Left lung (tissue), 10 donors: ENCODE results near the gene USP24. TPM values are rescaled to one million over a fixed set of nuclear protein-coding genes. Genes with fewer than 3 reads are reported as not detected.

Source experiments
- ATAC-seq: fragments of 200-7000 bp; cut with Tn5 transposase; one replicate; pipeline ENCODE4 v1.9.1; 2020; ENCODE audit warnings: moderate library complexity
- DNase-seq, 4 donors: peaks; one replicate each; pipeline ENCODE4 v3.0.0-alpha.2; 2013 to 2020
- H3K27ac ChIP-seq, 2 donors: fragments of 200-600 bp; sonication (generic) in 1 of 2; one replicate each; pipeline versions ENCODE4 v1.5.0 to v1.8.0; 2020 to 2021
- H3K27me3 ChIP-seq, 2 donors: fragments of 200-600 bp; sonication (generic) in 1 of 2; one replicate each; pipeline versions ENCODE4 v1.5.0 to v1.8.0; 2020 to 2021
- H3K36me3 ChIP-seq, 2 donors: fragments of 200-600 bp; sonication (generic) in 1 of 2; one replicate each; pipeline versions ENCODE4 v1.5.0 to v1.8.0; 2020 to 2021
- H3K4me1 ChIP-seq, 2 donors: fragments of 200-600 bp; one replicate each; pipeline ENCODE4 v1.8.0; 2021
- H3K4me3 ChIP-seq, 2 donors: fragments of 200-600 bp; sonication (generic) in 1 of 2; one replicate each; pipeline versions ENCODE4 v1.5.0 to v1.8.0; 2020 to 2021; ENCODE audit warnings: mild to moderate bottlenecking in 1 of 2
- H3K9me3 ChIP-seq, 2 donors: fragments of 200-600 bp; sonication (generic) in 1 of 2; one replicate each; pipeline versions ENCODE4 v1.5.0 to v1.8.0; 2020 to 2021
- intact Hi-C, 2 donors: fragments of 100-400 bp; cut with DNase I; formaldehyde crosslinking; loops; one replicate each; pipeline versions ENCODE4 v1.11.2 to v1.14.2; 2022
- polyA plus RNA-seq, 6 donors: library from polyadenylated mRNA; unstranded; fragments of 120-200 nt; gene quantifications; one replicate each; pipeline ENCODE4 v1.2.1, GENCODE V29; 2013; ENCODE audit not compliant: insufficient read length in 6 of 6
- total RNA-seq, 2 donors: library from RNA; stranded (reverse); fragmentation: NEBNext Ultra II Directional; extraction: Animal tissue kit (Norgen Biotek cat#: 25700); gene quantifications; one replicate each; pipeline ENCODE4 v1.2.1, GENCODE V29; 2021
- TF ChIP-seq, protein P1 (sequence below), 2 donors: fragments of 200-600 bp; sonication (generic) in 1 of 2; IDR thresholded peaks; one replicate each; pipeline versions ENCODE4 v1.5.0 to v1.8.0; 2021; ENCODE audit warnings: antibody characterized with exemption in 2 of 2
- donor health status: DM: no; HTN: yes; CAD: no.
- donor health status: DM: no; HTN: no; CAD: no.

Gene USP24
- total and polyA plus RNA-seq, 8 donors, result 26.1 to 63.7 (median 47.2) TPM

DNA sequence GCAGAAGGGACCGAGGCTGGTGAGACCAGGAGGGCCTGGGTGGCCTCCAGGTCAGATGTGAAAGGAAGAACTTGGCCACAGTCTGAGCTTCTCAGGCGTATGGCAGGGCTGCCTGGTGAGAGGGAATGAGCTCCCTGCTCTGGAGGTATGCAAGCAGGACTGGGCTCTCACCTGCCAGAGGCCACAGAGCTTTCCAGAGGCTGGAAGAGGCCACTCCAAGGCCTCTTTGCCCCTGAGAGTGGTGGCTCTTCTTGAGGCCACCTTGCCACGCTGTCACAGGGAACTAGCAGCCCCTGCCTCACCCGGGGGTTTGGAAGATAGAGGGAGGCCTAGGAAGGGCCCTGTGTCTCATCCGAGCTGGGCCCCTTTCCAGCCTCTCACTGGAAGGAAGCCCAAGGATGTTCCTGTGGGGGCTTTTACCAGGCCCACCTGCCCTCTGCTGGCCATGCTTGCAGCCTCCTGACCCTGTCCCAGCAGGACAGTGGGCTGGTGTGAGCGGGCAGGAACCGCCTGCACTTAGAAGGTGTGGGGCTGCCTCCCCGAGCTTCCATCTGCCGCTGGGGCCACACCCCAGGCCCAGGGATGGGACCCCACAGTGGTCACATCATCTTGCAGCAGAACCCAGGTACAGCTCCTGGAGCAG, 165.8 kb downstream of the USP24 start:
- intact Hi-C loops, result no loop called here
- H3K36me3 ChIP-seq, result no peaks in the 10 kb centered on the region
- H3K27me3 ChIP-seq, result no peaks in the 10 kb centered on the region

DNA sequence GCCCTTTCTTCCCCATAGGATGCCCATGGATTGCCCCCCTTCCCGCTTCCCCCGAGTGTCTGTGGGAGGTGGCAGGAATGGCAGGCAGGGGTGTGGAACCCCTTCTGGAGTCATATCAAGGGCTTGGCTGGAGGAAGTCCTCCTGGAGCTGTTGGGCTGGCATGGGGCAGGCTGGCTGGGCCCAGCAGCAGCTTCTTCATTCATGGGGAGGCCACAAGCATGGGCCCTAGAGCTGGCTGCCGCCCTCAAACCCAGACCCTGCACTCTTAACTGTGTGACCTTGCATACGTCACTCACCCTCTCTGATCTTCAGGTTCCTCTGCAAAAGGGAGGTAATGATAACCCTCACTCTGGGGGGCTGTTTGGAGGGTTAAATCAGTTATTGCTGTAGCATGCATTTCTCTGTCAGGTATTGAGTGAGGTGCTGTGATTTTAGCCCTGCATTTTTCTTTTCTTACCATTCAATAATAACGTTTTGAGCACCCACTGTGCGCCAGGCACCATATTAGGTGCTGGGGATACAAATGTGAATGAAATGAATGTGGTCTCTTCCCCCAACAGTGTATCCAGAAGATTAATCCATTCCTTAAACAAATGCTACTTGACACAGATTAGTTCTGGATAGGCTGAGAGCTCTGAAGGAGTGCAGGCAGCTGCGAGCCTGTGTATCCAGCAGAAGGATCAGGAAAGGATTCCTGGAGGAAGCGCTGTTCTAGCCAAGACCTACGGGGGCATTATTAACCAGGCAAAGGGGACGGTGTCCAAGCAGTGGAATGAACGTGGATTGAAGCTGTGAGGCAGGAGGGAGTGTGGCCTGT, 166.5 kb downstream of the USP24 start:
- DNase-seq (no peak), ATAC-seq (no peak)
- TF ChIP-seq, protein P1, sequence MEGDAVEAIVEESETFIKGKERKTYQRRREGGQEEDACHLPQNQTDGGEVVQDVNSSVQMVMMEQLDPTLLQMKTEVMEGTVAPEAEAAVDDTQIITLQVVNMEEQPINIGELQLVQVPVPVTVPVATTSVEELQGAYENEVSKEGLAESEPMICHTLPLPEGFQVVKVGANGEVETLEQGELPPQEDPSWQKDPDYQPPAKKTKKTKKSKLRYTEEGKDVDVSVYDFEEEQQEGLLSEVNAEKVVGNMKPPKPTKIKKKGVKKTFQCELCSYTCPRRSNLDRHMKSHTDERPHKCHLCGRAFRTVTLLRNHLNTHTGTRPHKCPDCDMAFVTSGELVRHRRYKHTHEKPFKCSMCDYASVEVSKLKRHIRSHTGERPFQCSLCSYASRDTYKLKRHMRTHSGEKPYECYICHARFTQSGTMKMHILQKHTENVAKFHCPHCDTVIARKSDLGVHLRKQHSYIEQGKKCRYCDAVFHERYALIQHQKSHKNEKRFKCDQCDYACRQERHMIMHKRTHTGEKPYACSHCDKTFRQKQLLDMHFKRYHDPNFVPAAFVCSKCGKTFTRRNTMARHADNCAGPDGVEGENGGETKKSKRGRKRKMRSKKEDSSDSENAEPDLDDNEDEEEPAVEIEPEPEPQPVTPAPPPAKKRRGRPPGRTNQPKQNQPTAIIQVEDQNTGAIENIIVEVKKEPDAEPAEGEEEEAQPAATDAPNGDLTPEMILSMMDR (IDR thresholded peaks at IDR 0.05), result no peak
- Histone ChIP-seq H3K4me3 (no peak overlapping the region), H3K4me1 (peaks cover 0 to 16% of the 10 kb centered on the region in 2 donors), H3K27ac (no peak overlapping the region), H3K9me3 (no peaks in the 10 kb centered on the region), H3K36me3 (no peaks in the 10 kb centered on the region), H3K27me3 (no peaks in the 10 kb centered on the region)
- intact Hi-C loops, result no loop called here

More for the DNA sequence above, 165.8 kb downstream of the USP24 start:
- no peak for DNase-seq
- TF ChIP-seq, protein P1 (IDR thresholded peaks at IDR 0.05), result no peak
- H3K4me3 ChIP-seq, result no peak overlapping the region
- H3K4me1 ChIP-seq, result peaks cover 0 to 19% of the 10 kb centered on the region in 2 donors
- ATAC-seq, result no peak
- no peaks in the 10 kb centered on the region for H3K9me3 ChIP-seq
- no peak overlapping the region for H3K27ac ChIP-seq

DNA sequence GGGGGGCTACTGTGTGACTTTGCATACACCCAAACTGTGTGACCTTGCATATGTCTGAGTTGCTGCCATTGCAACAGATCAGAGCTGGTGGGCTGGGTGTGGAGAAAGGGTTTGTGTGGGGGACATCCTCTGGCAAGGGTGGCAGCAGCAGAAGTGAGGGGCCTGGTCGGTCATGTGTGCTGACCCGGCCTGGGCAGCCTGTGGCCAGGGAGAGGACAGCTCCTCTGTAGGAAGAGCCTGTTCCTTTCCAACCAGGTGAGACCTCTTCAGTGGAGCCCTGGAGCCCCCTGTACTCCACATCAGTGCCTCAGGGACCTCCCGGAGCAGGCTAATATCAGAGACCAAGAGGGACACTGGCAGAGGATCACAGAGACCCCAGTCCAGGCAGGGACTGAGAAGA, 167.6 kb downstream of the USP24 start:
- intact Hi-C loops, result no loop called here
- no peak for DNase-seq

DNA sequence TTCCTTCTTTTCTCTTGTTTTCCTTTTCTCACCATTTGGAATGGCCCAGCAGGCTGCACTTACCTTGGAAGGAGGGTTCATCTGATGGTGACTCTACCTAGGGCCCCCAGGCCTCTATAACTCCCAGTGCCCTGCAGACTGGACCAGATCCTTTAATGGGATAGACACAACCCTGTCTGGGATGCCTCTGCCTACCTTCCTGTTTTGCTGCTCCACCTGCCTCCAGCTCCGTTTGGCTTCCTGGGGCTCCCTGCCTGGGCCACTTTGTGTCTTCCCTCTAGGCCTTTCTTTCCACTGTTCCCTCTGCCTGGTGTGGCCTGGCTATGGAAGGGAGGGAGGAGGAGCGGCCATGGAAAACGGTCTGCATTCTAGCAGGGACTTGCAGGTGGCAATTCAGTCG, 168.3 kb downstream of the USP24 start:
- Histone ChIP-seq H3K4me3 (no peak overlapping the region), H3K36me3 (no peaks in the 10 kb centered on the region), H3K27ac (no peak overlapping the region), H3K27me3 (peaks cover 0 to 6% of the 10 kb centered on the region in 2 donors), H3K9me3 (no peaks in the 10 kb centered on the region), H3K4me1 (no peaks in the 10 kb centered on the region)
- ATAC-seq, result no peak
- TF ChIP-seq, protein P1 (IDR thresholded peaks at IDR 0.05), result no peak
- intact Hi-C loops, result no loop called here
- no peak for DNase-seq

More for the DNA sequence above, 167.6 kb downstream of the USP24 start:
- Histone ChIP-seq H3K4me1 (peaks cover 0 to 6% of the 10 kb centered on the region in 2 donors), H3K27ac (no peak overlapping the region), H3K9me3 (no peaks in the 10 kb centered on the region), H3K4me3 (no peak overlapping the region), H3K36me3 (no peaks in the 10 kb centered on the region), H3K27me3 (no peaks in the 10 kb centered on the region)
- TF ChIP-seq, protein P1 (IDR thresholded peaks at IDR 0.05), result no peak
- ATAC-seq, result no peak

DNA sequence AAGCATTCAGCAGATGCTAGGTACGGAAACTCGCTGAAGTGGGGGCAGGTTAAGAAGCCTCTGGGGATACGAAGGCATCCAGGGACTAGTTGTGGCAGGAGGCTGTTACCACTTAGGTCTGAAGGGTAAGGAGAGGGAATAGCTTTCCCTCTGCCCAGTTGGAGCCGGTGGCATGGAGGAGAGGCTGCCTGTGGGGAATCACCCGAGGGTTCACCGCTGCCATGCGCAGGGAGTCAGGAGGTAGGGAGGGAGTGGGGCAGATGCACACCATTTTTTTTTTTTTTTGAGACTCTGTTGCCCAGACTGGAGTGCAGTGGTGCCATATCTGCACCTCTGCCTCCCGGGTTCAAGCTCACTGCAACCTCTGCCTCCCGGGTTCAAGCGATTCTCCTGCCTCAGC, 169.7 kb downstream of the USP24 start:
- H3K27ac ChIP-seq, result no peak overlapping the region
- TF ChIP-seq, protein P1 (IDR thresholded peaks at IDR 0.05), result no peak
- H3K9me3 ChIP-seq, result no peaks in the 10 kb centered on the region
- intact Hi-C loops, result no loop called here
- no peak overlapping the region for H3K4me3 ChIP-seq
- peaks cover 3 to 21% of the 10 kb centered on the region in 2 donors for H3K27me3 ChIP-seq
- H3K4me1 ChIP-seq, result peaks cover 0 to 4% of the 10 kb centered on the region in 2 donors
- DNase-seq, result no peak
- no peak for ATAC-seq
- no peaks in the 10 kb centered on the region for H3K36me3 ChIP-seq
